ENCODE results near the gene SLC19A1. TPM values are rescaled to one million over a fixed set of nuclear protein-coding genes. Genes with fewer than 3 reads are reported as not detected.

SLC19A1 gene
- total and polyA plus RNA-seq, 7 donors = 1.4 to 3.8 (median 2.3) TPM

DNA sequence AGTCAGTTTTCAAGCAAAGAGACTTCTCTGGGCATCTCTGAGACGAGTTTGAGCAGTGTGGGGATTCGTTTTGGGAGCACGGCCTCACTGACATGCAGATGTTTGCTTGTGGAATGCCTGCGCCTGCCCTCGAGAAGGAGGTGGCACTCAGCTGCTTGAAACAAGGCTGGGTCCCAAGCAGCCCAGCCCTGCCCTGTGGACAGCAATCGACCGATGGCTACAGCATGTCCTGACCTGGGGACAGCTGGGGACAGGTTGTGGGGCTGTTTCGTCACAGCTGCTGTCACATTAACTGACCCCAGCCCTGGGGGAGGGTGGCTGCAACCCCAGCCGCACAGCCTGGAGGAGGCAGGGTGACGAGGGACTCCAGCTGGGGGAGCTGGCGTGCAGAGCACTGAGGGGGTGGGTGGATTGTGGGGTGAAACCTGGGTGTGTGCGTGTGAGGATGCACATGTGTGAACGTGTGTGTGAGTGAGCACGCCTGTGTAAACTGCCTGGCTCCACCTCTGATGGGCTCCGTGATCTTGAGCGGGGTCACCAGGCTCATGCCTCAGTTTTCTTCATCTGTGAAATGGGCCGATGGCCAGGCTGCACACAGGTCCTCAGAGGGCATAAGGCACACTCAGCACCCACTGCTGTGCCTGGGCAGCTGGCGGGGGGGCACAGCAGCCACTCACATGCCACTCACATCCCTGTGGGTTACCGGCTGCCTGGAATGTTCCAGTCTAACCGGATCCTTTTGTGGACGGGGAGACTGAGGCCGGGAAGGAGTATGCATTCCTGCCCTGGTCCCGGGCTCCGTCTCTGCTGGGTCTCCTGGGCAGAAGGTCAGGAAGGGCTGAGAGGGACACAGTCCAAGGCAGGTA is 87.9 kb downstream of the SLC19A1 start:
- no peaks in the 10 kb centered on the region for H3K9me3 ChIP-seq
- ATAC-seq = no peak
- no peak overlapping the region for H3K27ac ChIP-seq
- H3K4me3 ChIP-seq = no peak overlapping the region
- WGBS, 3 donors = 43 to 51% (median 49%) methylated on average over 24 of the region's 24 CpGs
- peak; percentile 8 to 54 for DNase-seq
- H3K36me3 ChIP-seq (ENCODE audit: insufficient read depth in 1 of 2, low read depth in 1 of 2) = no peaks in the 10 kb centered on the region
- peaks cover 0 to 44% (median 2%) of the 10 kb centered on the region in 3 donors for H3K27me3 ChIP-seq (ENCODE audit: insufficient read depth in 3 of 3, low read length in 2 of 3)
- TF ChIP-seq, protein P1, sequence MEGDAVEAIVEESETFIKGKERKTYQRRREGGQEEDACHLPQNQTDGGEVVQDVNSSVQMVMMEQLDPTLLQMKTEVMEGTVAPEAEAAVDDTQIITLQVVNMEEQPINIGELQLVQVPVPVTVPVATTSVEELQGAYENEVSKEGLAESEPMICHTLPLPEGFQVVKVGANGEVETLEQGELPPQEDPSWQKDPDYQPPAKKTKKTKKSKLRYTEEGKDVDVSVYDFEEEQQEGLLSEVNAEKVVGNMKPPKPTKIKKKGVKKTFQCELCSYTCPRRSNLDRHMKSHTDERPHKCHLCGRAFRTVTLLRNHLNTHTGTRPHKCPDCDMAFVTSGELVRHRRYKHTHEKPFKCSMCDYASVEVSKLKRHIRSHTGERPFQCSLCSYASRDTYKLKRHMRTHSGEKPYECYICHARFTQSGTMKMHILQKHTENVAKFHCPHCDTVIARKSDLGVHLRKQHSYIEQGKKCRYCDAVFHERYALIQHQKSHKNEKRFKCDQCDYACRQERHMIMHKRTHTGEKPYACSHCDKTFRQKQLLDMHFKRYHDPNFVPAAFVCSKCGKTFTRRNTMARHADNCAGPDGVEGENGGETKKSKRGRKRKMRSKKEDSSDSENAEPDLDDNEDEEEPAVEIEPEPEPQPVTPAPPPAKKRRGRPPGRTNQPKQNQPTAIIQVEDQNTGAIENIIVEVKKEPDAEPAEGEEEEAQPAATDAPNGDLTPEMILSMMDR (IDR thresholded peaks at IDR 0.05) = no peak
- intact Hi-C loops (cut with DNase I) = no loop called here
- H3K4me1 ChIP-seq = no peaks in the 10 kb centered on the region

DNA sequence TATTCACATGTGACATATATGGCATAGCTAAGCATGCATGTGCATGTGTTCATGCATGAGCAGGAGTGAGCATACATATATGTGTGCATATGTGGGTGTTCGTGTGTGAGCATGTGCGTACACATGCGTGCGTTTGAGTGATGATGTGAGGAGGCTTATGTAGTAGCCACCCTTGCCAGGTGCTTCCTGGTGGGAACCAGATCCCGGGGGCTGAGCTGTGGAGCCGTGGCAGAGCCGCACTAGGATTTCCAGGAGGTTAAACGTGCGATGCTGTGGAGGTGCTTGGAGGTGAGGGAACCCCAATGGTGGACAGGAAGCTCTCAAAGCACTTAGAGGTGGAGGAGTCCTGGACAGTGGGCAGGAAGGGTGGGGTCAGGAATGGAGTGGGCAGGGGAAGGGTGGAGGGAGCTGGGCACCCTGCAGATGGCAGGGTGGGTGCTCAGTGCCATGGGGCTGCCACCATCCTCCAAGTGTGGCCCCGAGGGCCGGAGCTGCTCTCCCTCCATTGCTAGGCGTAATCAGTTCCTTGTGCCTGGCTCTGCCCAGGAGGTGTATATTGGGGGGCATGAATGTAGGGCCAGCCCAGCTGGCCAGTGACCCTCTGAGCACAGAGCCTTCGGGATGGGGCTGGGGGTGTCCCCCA is 88.8 kb downstream of the SLC19A1 start:
- TF ChIP-seq, protein P1 (IDR thresholded peaks at IDR 0.05) = no peak
- ATAC-seq (no peak), DNase-seq (peak; percentile 8 to 18)
- no peaks in the 10 kb centered on the region for H3K9me3 ChIP-seq
- H3K27ac ChIP-seq = no peak overlapping the region
- H3K4me1 ChIP-seq = no peaks in the 10 kb centered on the region
- 73 to 84% (median 76%) methylated on average over 13 of the region's 13 CpGs for WGBS, 3 donors
- no peak overlapping the region for H3K4me3 ChIP-seq
- peaks cover 0 to 43% (median 0%) of the 10 kb centered on the region in 3 donors for H3K27me3 ChIP-seq (ENCODE audit: insufficient read depth in 3 of 3, low read length in 2 of 3)
- intact Hi-C loops (cut with DNase I) = no loop called here
- H3K36me3 ChIP-seq (ENCODE audit: insufficient read depth in 1 of 2, low read depth in 1 of 2) = no peaks in the 10 kb centered on the region

DNA sequence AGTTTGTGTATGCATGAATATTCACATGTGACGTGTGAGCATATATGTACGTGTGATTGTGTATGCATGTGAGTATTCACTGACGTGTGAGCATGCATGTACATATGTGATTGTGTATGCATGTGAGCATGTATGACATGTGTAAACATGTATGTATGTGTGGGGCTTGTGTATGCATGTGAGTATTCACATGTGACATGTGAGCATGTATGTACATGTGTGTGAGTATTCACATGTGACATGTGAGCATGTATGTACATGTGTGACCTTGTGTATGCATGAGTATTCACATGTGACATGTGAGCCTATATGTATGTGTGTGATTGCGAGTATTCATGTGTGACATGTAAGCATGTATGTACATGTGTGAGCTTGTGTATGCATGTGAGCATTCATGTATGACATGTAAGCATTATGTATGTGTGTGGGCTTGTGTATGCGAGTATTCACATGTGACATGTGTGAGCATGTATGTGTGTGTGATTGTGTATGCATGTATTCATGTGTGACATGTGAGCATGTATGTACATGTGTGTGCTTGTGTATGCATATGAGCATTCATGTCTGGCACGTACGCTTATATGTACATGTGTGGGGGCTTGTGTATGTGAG is 89.4 kb downstream of the SLC19A1 start:
- Histone ChIP-seq H3K9me3 (no peaks in the 10 kb centered on the region), H3K27ac (no peak overlapping the region), H3K36me3 (ENCODE audit: insufficient read depth in 1 of 2, low read depth in 1 of 2) (no peaks in the 10 kb centered on the region), H3K4me1 (no peaks in the 10 kb centered on the region), H3K4me3 (no peak overlapping the region), H3K27me3 (ENCODE audit: insufficient read depth in 3 of 3, low read length in 2 of 3) (peaks cover 0 to 47% (median 0%) of the 10 kb centered on the region in 3 donors)
- DNase-seq (no peak), ATAC-seq (no peak)
- intact Hi-C loops (cut with DNase I) = no loop called here
- WGBS, 3 donors = 87 to 96% (median 95%) methylated on average over 7 of the region's 7 CpGs
- TF ChIP-seq, protein P1 (IDR thresholded peaks at IDR 0.05) = no peak

DNA sequence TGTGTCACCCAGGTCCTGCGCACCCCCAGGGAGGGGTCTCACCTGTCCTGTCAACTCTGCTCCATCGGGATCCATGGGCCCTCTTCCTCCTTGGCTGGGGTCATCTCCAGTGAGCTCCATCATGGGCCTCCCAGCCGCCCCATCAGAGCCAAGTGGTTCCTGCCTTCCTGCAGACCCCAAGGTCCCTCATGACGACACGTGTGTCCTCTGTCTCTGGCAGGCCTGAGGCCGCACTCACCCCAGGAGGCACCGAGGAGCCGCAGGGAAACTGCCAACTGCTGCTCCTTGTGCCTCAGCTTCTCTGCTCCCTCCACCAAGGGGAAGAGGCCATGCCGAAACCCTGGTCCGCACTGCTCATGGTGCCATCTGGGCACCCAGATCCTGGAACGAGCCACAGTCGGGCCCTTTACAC is 90.5 kb downstream of the SLC19A1 start:
- intact Hi-C loops (cut with DNase I) = no loop called here
- H3K4me3 ChIP-seq = no peak overlapping the region
- 84 to 90% (median 85%) methylated on average over 12 of the region's 12 CpGs for WGBS, 3 donors
- TF ChIP-seq, protein P1 (IDR thresholded peaks at IDR 0.05) = no peak
- no peaks in the 10 kb centered on the region for H3K36me3 ChIP-seq (ENCODE audit: insufficient read depth in 1 of 2, low read depth in 1 of 2)
- ATAC-seq (no peak), DNase-seq (peak; percentile 7 to 42)
- H3K4me1 ChIP-seq = no peaks in the 10 kb centered on the region
- H3K9me3 ChIP-seq = no peaks in the 10 kb centered on the region
- H3K27me3 ChIP-seq (ENCODE audit: insufficient read depth in 3 of 3, low read length in 2 of 3) = peaks cover 0 to 39% (median 0%) of the 10 kb centered on the region in 3 donors
- no peak overlapping the region for H3K27ac ChIP-seq
